OCI-LY7 (cell line): Measurements from ENCODE around the gene ZNF138.

Experiments used
- CTCF ChIP-seq: fragments of 200-600 bp; sonication (generic); conservative IDR thresholded peaks from 2 replicates; pipeline ENCODE4 v1.5.1; 2014; ENCODE audit warnings: mild to moderate bottlenecking, antibody characterized with exemption, low read length, moderate library complexity, mixed read lengths
- EZH2phosphoT487 ChIP-seq: fragments of 200-600 bp; sonication (generic); IDR thresholded peaks from 2 replicates; pipeline ENCODE4 v1.6.1; 2018; ENCODE audit warnings: low read depth, borderline replicate concordance, mild to moderate bottlenecking, mixed run types, antibody characterized with exemption, low read length, moderate library complexity, mixed read lengths

GRCh38 chr7:64875258-64875657 is 81.0 kb downstream of the ZNF138 start:
- TF ChIP-seq CTCF = no peak
- TF ChIP-seq EZH2phosphoT487 = no peak
